ENCODE data around the gene COBL.

The COBL gene

DNA sequence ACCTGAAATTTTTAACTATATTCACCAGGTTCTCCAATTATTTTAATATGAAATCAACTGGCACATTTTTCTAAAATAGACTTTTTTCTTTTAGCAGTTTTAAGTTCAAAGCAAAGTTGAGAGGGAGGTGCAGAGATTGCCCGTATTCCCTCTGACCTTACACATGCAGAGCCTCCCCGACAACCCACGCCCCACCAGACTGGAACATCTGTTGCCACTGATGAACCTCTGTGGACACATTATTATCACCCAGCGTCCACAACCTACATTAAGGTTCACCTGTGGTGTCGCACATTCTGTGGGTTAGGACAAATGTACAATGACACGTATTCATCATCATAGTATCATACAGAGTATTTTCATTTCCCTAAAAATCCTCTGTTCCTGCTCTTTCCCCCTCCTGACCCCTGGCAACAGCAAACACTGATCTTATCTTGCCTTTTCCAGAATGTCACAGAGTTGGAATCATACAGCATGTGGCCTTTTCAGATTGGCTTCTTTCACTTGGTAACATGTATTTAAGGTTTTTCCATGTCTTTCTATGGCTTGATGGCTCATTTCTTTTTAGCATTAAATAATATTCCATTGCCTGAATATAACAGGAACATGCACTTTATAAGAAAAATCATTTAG is 37.1 kb downstream of the COBL start:
- H3K27me3 ChIP-seq (ENCODE audit: control insufficient read depth in 5 of 5, insufficient read depth in 4 of 5, low read length in 5 of 5) = peaks cover 0 to 5% (median 0%) of the 10 kb centered on the region in 5 donors
- H3K9me3 ChIP-seq (ENCODE audit: control insufficient read depth in 5 of 5, low read length in 5 of 5) = peaks cover 0 to 3% (median 0%) of the 10 kb centered on the region in 5 donors
- H3K9ac ChIP-seq (ENCODE audit: low read length in 5 of 5) = no peak overlapping the region
- no peak overlapping the region for H3K4me3 ChIP-seq (ENCODE audit: low read depth in 1 of 5, low read length in 5 of 5)
- H3K27ac ChIP-seq (ENCODE audit: low read depth, low read length) = no peak overlapping the region
- no peaks in the 10 kb centered on the region for H3K36me3 ChIP-seq (ENCODE audit: control insufficient read depth in 5 of 5, insufficient read depth in 5 of 5, low read length in 5 of 5)
- no peaks in the 10 kb centered on the region for H3K4me1 ChIP-seq (ENCODE audit: control insufficient read depth in 5 of 5, insufficient read depth in 5 of 5, low read length in 5 of 5)

DNA sequence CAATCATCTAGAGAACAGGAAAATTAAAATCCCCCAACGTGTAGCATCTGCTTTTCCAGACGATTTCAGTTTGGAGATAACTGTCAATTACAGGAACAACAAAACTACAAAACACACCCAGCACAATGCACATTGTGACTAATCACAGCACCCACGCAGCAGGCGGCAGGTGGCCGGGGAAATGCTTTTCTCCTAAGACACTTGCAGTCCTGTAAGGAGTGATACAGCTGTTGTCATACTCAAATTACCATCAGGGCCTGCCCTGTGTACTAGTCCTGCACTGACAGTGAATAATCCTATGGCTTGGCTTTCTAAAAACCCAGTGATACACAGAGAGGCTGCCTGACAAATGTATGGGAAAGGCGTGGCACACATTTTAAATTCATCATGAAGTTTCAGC is 37.8 kb downstream of the COBL start:
- H3K9me3 ChIP-seq (ENCODE audit: control insufficient read depth in 5 of 5, low read length in 5 of 5) = no peaks in the 10 kb centered on the region
- no peaks in the 10 kb centered on the region for H3K4me1 ChIP-seq (ENCODE audit: control insufficient read depth in 5 of 5, insufficient read depth in 5 of 5, low read length in 5 of 5)
- H3K27ac ChIP-seq (ENCODE audit: low read depth, low read length) = no peak overlapping the region
- peaks cover 0 to 5% (median 0%) of the 10 kb centered on the region in 5 donors for H3K27me3 ChIP-seq (ENCODE audit: control insufficient read depth in 5 of 5, insufficient read depth in 4 of 5, low read length in 5 of 5)
- H3K36me3 ChIP-seq (ENCODE audit: control insufficient read depth in 5 of 5, insufficient read depth in 5 of 5, low read length in 5 of 5) = no peaks in the 10 kb centered on the region
- no peak overlapping the region for H3K4me3 ChIP-seq (ENCODE audit: low read depth in 1 of 5, low read length in 5 of 5)
- no peak overlapping the region for H3K9ac ChIP-seq (ENCODE audit: low read length in 5 of 5)

DNA sequence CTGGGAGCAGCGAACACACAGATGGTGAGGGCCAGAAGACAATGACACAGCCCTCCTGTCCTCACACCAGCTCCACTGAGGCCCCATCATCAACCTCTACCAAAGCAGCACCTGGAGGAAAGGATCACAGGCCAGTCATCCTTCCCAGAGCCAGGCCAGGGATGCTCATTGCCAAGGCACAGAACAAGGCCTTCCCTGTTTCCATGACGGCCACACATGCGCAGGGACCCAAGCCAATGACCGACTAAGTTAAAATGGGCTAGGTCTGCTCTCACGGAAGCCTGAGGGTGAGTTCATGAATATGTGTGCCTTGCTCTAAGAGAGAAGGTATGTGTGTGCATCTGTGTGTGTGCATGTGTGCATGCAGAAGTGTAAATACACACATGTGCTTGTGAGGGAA is 39.6 kb downstream of the COBL start:
- Histone ChIP-seq H3K4me1 (ENCODE audit: control insufficient read depth in 5 of 5, insufficient read depth in 5 of 5, low read length in 5 of 5) (no peaks in the 10 kb centered on the region), H3K9me3 (ENCODE audit: control insufficient read depth in 5 of 5, low read length in 5 of 5) (no peaks in the 10 kb centered on the region), H3K36me3 (ENCODE audit: control insufficient read depth in 5 of 5, insufficient read depth in 5 of 5, low read length in 5 of 5) (no peaks in the 10 kb centered on the region), H3K27ac (ENCODE audit: low read depth, low read length) (no peak overlapping the region), H3K9ac (ENCODE audit: low read length in 5 of 5) (no peak overlapping the region), H3K27me3 (ENCODE audit: control insufficient read depth in 5 of 5, insufficient read depth in 4 of 5, low read length in 5 of 5) (peaks cover 0 to 5% (median 0%) of the 10 kb centered on the region in 5 donors), H3K4me3 (ENCODE audit: low read depth in 1 of 5, low read length in 5 of 5) (no peak overlapping the region)

DNA sequence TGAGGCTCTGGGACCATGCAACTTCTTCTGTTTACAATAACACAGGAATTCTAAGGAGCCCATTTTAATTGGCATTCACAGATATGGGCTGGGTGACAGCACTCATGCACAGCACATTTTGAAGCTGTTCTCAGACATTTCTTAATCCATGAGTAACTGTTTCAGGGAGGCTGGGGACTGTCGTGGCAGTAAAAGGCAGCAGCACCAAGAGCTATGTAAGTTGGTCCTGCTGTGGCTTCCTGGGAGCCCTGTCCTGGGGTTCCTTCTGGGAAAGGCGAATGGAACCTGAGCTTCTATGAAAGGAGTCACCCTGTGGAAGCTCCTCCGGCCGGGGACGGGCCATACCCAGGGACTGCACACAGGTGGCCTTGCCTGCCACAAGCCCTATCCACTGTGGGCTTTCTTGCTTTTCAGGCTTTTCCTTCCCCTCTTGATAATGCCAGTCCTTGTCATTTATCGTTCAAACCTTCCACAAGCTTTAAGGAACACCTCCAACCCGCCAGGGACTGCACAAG is 40.5 kb downstream of the COBL start:
- no peaks in the 10 kb centered on the region for H3K9me3 ChIP-seq (ENCODE audit: control insufficient read depth in 5 of 5, low read length in 5 of 5)
- H3K27ac ChIP-seq (ENCODE audit: low read depth, low read length) = no peak overlapping the region
- no peak overlapping the region for H3K4me3 ChIP-seq (ENCODE audit: low read depth in 1 of 5, low read length in 5 of 5)
- H3K4me1 ChIP-seq (ENCODE audit: control insufficient read depth in 5 of 5, insufficient read depth in 5 of 5, low read length in 5 of 5) = no peaks in the 10 kb centered on the region
- peaks cover 0 to 5% (median 0%) of the 10 kb centered on the region in 5 donors for H3K27me3 ChIP-seq (ENCODE audit: control insufficient read depth in 5 of 5, insufficient read depth in 4 of 5, low read length in 5 of 5)
- H3K36me3 ChIP-seq (ENCODE audit: control insufficient read depth in 5 of 5, insufficient read depth in 5 of 5, low read length in 5 of 5) = no peaks in the 10 kb centered on the region
- no peak overlapping the region for H3K9ac ChIP-seq (ENCODE audit: low read length in 5 of 5)

DNA sequence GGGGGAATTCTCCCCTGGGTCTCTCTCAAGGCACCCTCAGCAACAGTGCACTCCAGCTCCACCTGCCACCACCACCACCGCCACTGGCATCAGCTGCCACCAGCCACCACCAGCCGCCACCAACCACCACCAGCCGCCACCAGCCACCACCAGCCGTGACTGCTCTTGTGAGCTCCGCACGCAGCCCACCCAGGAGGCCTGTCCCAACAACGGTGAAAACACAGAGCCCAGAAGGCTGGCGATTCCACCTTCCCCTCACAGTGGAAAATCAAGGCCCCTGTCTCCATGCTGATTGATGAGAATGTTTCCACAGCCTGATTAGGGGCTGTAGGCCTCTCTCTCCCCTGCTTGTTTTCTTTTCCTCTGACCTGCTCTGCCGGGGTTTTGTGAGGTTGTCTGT is 41.1 kb downstream of the COBL start:
- no peaks in the 10 kb centered on the region for H3K36me3 ChIP-seq (ENCODE audit: control insufficient read depth in 5 of 5, insufficient read depth in 5 of 5, low read length in 5 of 5)
- no peaks in the 10 kb centered on the region for H3K4me1 ChIP-seq (ENCODE audit: control insufficient read depth in 5 of 5, insufficient read depth in 5 of 5, low read length in 5 of 5)
- H3K27me3 ChIP-seq (ENCODE audit: control insufficient read depth in 5 of 5, insufficient read depth in 4 of 5, low read length in 5 of 5) = peaks cover 0 to 5% (median 0%) of the 10 kb centered on the region in 5 donors
- H3K9me3 ChIP-seq (ENCODE audit: control insufficient read depth in 5 of 5, low read length in 5 of 5) = no peaks in the 10 kb centered on the region
- H3K27ac ChIP-seq (ENCODE audit: low read depth, low read length) = no peak overlapping the region
- H3K4me3 ChIP-seq (ENCODE audit: low read depth in 1 of 5, low read length in 5 of 5) = no peak overlapping the region
- no peak overlapping the region for H3K9ac ChIP-seq (ENCODE audit: low read length in 5 of 5)

DNA sequence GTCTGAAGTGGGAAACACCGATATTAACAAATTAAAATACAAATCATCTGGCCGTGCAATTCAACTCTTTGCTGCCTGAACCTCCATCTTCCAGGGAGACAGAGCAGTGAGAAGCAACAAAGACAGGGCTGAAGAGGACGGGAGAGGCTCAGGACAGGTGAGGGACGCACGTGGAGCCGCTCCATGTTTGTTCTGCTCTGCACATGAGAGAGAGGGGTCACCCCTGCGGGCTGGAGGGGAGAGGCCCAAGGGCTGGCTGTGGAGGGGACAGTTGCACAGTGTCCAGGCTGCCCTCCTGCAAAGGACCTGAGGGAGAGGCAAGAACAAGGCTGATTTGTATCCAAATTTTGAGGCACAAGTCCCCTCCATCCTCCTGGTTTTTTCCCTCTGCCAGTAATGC is 41.7 kb downstream of the COBL start:
- no peak overlapping the region for H3K27ac ChIP-seq (ENCODE audit: low read depth, low read length)
- no peaks in the 10 kb centered on the region for H3K4me1 ChIP-seq (ENCODE audit: control insufficient read depth in 5 of 5, insufficient read depth in 5 of 5, low read length in 5 of 5)
- H3K27me3 ChIP-seq (ENCODE audit: control insufficient read depth in 5 of 5, insufficient read depth in 4 of 5, low read length in 5 of 5) = peaks cover 0 to 3% (median 0%) of the 10 kb centered on the region in 5 donors
- H3K9ac ChIP-seq (ENCODE audit: low read length in 5 of 5) = no peak overlapping the region
- H3K36me3 ChIP-seq (ENCODE audit: control insufficient read depth in 5 of 5, insufficient read depth in 5 of 5, low read length in 5 of 5) = no peaks in the 10 kb centered on the region
- no peak overlapping the region for H3K4me3 ChIP-seq (ENCODE audit: low read depth in 1 of 5, low read length in 5 of 5)
- H3K9me3 ChIP-seq (ENCODE audit: control insufficient read depth in 5 of 5, low read length in 5 of 5) = no peaks in the 10 kb centered on the region

DNA sequence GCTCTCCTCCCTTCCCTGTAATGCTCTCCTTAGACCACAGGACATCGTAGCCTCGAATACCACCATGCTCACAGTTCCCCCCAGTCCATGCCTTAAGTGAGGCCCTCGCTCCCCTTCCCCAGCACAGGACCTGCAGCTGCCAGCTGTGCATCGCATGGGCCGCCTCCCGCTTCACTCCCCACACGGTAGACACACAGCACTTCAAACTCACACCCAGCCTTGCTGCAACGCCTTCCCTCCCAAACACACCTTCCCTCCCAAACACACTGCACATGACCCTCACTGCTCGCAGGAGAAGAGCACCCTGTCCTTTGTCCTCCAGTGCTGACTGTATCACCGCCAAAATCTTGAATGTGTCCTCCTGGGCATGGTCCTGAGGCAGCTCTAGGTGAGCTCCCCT is 42.6 kb downstream of the COBL start:
- H3K9ac ChIP-seq (ENCODE audit: low read length in 5 of 5) = no peak overlapping the region
- no peak overlapping the region for H3K27ac ChIP-seq (ENCODE audit: low read depth, low read length)
- no peaks in the 10 kb centered on the region for H3K36me3 ChIP-seq (ENCODE audit: control insufficient read depth in 5 of 5, insufficient read depth in 5 of 5, low read length in 5 of 5)
- no peaks in the 10 kb centered on the region for H3K4me1 ChIP-seq (ENCODE audit: control insufficient read depth in 5 of 5, insufficient read depth in 5 of 5, low read length in 5 of 5)
- no peaks in the 10 kb centered on the region for H3K9me3 ChIP-seq (ENCODE audit: control insufficient read depth in 5 of 5, low read length in 5 of 5)
- peaks cover 0 to 3% (median 0%) of the 10 kb centered on the region in 5 donors for H3K27me3 ChIP-seq (ENCODE audit: control insufficient read depth in 5 of 5, insufficient read depth in 4 of 5, low read length in 5 of 5)
- H3K4me3 ChIP-seq (ENCODE audit: low read depth in 1 of 5, low read length in 5 of 5) = no peak overlapping the region

DNA sequence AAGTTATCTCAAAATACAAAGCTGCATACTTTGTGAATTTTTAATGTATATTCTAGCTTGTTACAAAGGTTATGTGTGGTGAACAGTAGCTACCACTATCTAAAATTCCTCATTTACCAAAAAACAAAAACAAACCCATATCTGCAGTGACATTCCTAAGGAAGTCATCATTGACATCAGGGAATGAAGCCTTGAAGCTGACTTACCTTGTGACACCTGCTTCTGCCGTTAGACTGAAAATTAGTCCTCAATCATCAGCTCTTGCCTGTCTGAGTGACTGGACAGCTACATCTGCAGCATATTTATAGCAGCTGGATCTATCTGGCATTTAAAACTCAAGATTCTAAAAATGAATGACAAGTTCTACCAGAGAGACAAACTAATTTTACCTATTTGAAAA is 43.2 kb downstream of the COBL start:
- H3K4me1 ChIP-seq (ENCODE audit: control insufficient read depth in 5 of 5, insufficient read depth in 5 of 5, low read length in 5 of 5) = no peaks in the 10 kb centered on the region
- H3K27ac ChIP-seq (ENCODE audit: low read depth, low read length) = no peak overlapping the region
- H3K27me3 ChIP-seq (ENCODE audit: control insufficient read depth in 5 of 5, insufficient read depth in 4 of 5, low read length in 5 of 5) = peaks cover 0 to 3% (median 0%) of the 10 kb centered on the region in 5 donors
- H3K9me3 ChIP-seq (ENCODE audit: control insufficient read depth in 5 of 5, low read length in 5 of 5) = no peaks in the 10 kb centered on the region
- no peaks in the 10 kb centered on the region for H3K36me3 ChIP-seq (ENCODE audit: control insufficient read depth in 5 of 5, insufficient read depth in 5 of 5, low read length in 5 of 5)
- no peak overlapping the region for H3K9ac ChIP-seq (ENCODE audit: low read length in 5 of 5)
- no peak overlapping the region for H3K4me3 ChIP-seq (ENCODE audit: low read depth in 1 of 5, low read length in 5 of 5)

DNA sequence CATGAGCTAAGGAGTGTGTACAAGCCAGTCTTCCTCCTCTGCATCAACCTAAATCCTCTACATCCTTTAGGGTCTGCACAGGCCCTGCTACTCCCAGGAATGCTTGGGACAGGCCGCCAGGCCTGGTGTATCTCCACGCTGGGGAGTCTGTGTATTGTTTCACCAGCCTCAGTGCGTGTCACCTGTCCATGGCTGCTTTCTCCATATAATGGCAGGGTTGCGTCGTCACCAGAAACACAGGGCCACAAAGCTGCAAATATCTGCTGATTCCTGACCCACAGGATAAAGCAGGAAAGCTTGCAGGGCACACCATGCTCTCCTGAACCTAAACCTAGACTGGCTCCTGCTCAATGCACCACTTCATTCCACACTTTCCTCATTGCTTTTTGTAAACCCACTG is 45.6 kb downstream of the COBL start:
- Histone ChIP-seq H3K36me3 (ENCODE audit: control insufficient read depth in 5 of 5, insufficient read depth in 5 of 5, low read length in 5 of 5) (no peaks in the 10 kb centered on the region), H3K27ac (ENCODE audit: low read depth, low read length) (no peak overlapping the region), H3K27me3 (ENCODE audit: control insufficient read depth in 5 of 5, insufficient read depth in 4 of 5, low read length in 5 of 5) (peaks cover 0 to 3% (median 0%) of the 10 kb centered on the region in 5 donors), H3K9me3 (ENCODE audit: control insufficient read depth in 5 of 5, low read length in 5 of 5) (no peaks in the 10 kb centered on the region), H3K9ac (ENCODE audit: low read length in 5 of 5) (no peak overlapping the region), H3K4me3 (ENCODE audit: low read depth in 1 of 5, low read length in 5 of 5) (no peak overlapping the region), H3K4me1 (ENCODE audit: control insufficient read depth in 5 of 5, insufficient read depth in 5 of 5, low read length in 5 of 5) (no peaks in the 10 kb centered on the region)

DNA sequence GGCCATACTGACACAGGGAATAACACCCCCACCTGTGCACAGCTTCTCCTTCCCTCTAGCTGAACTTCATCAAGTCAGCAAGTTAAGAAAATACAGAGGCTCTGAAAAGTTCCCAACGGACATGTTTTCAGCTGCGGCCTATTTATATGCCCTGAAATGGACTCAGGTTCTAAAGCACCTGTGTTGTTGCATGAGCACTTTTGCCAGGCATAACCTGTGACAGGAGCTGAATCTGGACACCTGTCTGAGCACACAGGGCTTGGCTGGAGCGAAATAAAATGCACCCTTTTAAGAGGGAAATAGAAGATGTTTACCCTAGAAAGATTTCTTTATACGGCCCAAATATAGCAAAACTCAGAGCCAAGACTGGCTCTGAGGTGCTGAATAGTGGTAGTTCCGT is 46.7 kb downstream of the COBL start:
- Histone ChIP-seq H3K36me3 (ENCODE audit: control insufficient read depth in 5 of 5, insufficient read depth in 5 of 5, low read length in 5 of 5) (no peaks in the 10 kb centered on the region), H3K4me1 (ENCODE audit: control insufficient read depth in 5 of 5, insufficient read depth in 5 of 5, low read length in 5 of 5) (no peaks in the 10 kb centered on the region), H3K9me3 (ENCODE audit: control insufficient read depth in 5 of 5, low read length in 5 of 5) (no peaks in the 10 kb centered on the region), H3K4me3 (ENCODE audit: low read depth in 1 of 5, low read length in 5 of 5) (no peak overlapping the region), H3K27ac (ENCODE audit: low read depth, low read length) (no peak overlapping the region), H3K9ac (ENCODE audit: low read length in 5 of 5) (no peak overlapping the region), H3K27me3 (ENCODE audit: control insufficient read depth in 5 of 5, insufficient read depth in 4 of 5, low read length in 5 of 5) (peaks cover 0 to 3% (median 0%) of the 10 kb centered on the region in 5 donors)

Data from subcutaneous abdominal adipose tissue (tissue), 5 donors.